Activated CD4-positive, alpha-beta T cell treated with anti-CD3 and anti-CD28 coated beads, Interleukin-2, amount 50 U/mL, for 4 hours (primary cell): Measurements from ENCODE around the gene ENTPD7.

ENCODE experiments used
- DNase-seq, 2 experiments: peaks; one replicate each; pipeline ENCODE4 v3.0.0-alpha.2; 2020

The ENTPD7 gene

GRCh38 chr10:99754670-99755069, 95.4 kb downstream of the ENTPD7 start:
- no peak for DNase-seq
